Neural cell (in vitro differentiated cells): ENCODE data around the gene PANK4. TPM values are rescaled to one million over a fixed set of nuclear protein-coding genes. Genes with fewer than 3 reads are reported as not detected.

ENCODE experiments used
- H2AFZ ChIP-seq: fragments of 200-600, 300-800 bp; sonication (generic), shearing (Covaris generic); 2 replicates; pipeline ENCODE4 v1.6.0; 2014; ENCODE audit warnings: low read depth, mild to moderate bottlenecking, antibody characterized with exemption, low read length, moderate library complexity
- H3F3A ChIP-seq: fragments of 200-600 bp; shearing (Covaris generic); 2 replicates; pipeline ENCODE4 v1.6.1; 2016; ENCODE audit warnings: mild to moderate bottlenecking, moderate library complexity, mixed read lengths, antibody characterized with exemption, low read length; ENCODE audit not compliant: insufficient read depth, poor library complexity, severe bottlenecking
- H3K27ac ChIP-seq: fragments of 200-600, 300-800 bp; sonication (generic), shearing (Covaris generic); 2 replicates; pipeline ENCODE4 v1.5.1; 2014; ENCODE audit warnings: mild to moderate bottlenecking, low read length, moderate library complexity
- H3K27me3 ChIP-seq: fragments of 300-800, 200-600 bp; sonication (generic), shearing (Covaris generic); 2 replicates; pipeline ENCODE4 v1.6.0; 2014; ENCODE audit warnings: mild to moderate bottlenecking, low read depth, low read length, moderate library complexity; ENCODE audit not compliant: insufficient read depth
- H3K36me3 ChIP-seq: fragments of 300-800, 200-600 bp; sonication (generic), shearing (Covaris generic); 2 replicates; pipeline ENCODE4 v1.5.1; 2014; ENCODE audit warnings: mild to moderate bottlenecking, antibody characterized with exemption, low read length, moderate library complexity; ENCODE audit not compliant: insufficient read depth
- H3K4me2 ChIP-seq: fragments of 300-800, 200-600 bp; sonication (generic), shearing (Covaris generic); 2 replicates; pipeline ENCODE4 v1.6.0; 2014; ENCODE audit warnings: mild to moderate bottlenecking, low read length
- H3K4me3 ChIP-seq: fragments of 300-800, 200-600 bp; sonication (generic), shearing (Covaris generic); 2 replicates; pipeline ENCODE4 v1.5.1; 2014; ENCODE audit warnings: mild to moderate bottlenecking, low read length, moderate library complexity
- H3K79me2 ChIP-seq: fragments of 200-600 bp; shearing (Covaris generic); replicated peaks from 2 replicates; pipeline ENCODE4 v1.6.0; 2014; ENCODE audit warnings: mild to moderate bottlenecking, low read length, moderate library complexity; ENCODE audit not compliant: insufficient read depth
- H3K9ac ChIP-seq: fragments of 300-800, 200-600 bp; sonication (generic), shearing (Covaris generic); 2 replicates; pipeline ENCODE4 v1.6.1; 2016; ENCODE audit warnings: mild to moderate bottlenecking, low read length, mixed read lengths
- H3K9me2 ChIP-seq: fragments of 200-600 bp; shearing (Covaris generic); 2 replicates; pipeline ENCODE4 v1.6.1; 2016; ENCODE audit warnings: mild to moderate bottlenecking, low read length, mixed read lengths; ENCODE audit not compliant: insufficient read depth
- H3K9me3 ChIP-seq: fragments of 200-600, 300-800 bp; sonication (generic), shearing (Covaris generic); 2 replicates; pipeline ENCODE4 v1.6.1; 2016; ENCODE audit warnings: mild to moderate bottlenecking, mixed run types, low read length, moderate library complexity, mixed read lengths
- H4K20me1 ChIP-seq: fragments of 200-600 bp; shearing (Covaris generic); 2 replicates; pipeline ENCODE4 v1.6.1; 2016; ENCODE audit warnings: mild to moderate bottlenecking, mixed run types; ENCODE audit not compliant: insufficient read depth
- EP300 ChIP-seq: fragments of 450-650 bp; conservative IDR thresholded peaks from 2 replicates; pipeline ENCODE4 v1.6.1; 2014; ENCODE audit warnings: antibody characterized with exemption, mild to moderate bottlenecking, moderate library complexity; ENCODE audit not compliant: poor library complexity, severe bottlenecking
- MXI1 ChIP-seq: fragments of 450-650 bp; conservative IDR thresholded peaks from 2 replicates; pipeline ENCODE4 v1.6.1; 2014; ENCODE audit warnings: antibody characterized with exemption, mild to moderate bottlenecking; ENCODE audit not compliant: poor library complexity, severe bottlenecking
- POLR2AphosphoS5 ChIP-seq: IDR thresholded peaks from 2 replicates; pipeline ENCODE4 v1.6.1; 2012
- RAD21 ChIP-seq: fragments of 450-650 bp; conservative IDR thresholded peaks from 2 replicates; pipeline ENCODE4 v1.6.1; 2014; ENCODE audit warnings: antibody characterized with exemption, mild to moderate bottlenecking, moderate library complexity
- SMC3 ChIP-seq: fragments of 450-650 bp; conservative IDR thresholded peaks from 2 replicates; pipeline ENCODE4 v1.6.1; 2014; ENCODE audit warnings: antibody characterized with exemption, mild to moderate bottlenecking, moderate library complexity; ENCODE audit not compliant: poor library complexity
- TAF1 ChIP-seq: IDR thresholded peaks from 2 replicates; pipeline ENCODE4 v1.6.1; 2012; ENCODE audit warnings: low read depth
- polyA plus RNA-seq: library from polyadenylated mRNA; depleted of rRNA; stranded (reverse); fragments of >200 nt; gene quantifications from 2 replicates; pipeline ENCODE4 v1.2.3, GENCODE V29; 2014
- TF ChIP-seq, protein P1 (sequence below): IDR thresholded peaks from 2 replicates; pipeline ENCODE4 v1.6.1; 2012; ENCODE audit warnings: borderline replicate concordance
- TF ChIP-seq, protein P2 (sequence below): fragments of 450-650 bp; IDR thresholded peaks from 2 replicates; pipeline ENCODE4 v1.5.1; 2014; ENCODE audit warnings: antibody characterized with exemption, mild to moderate bottlenecking, moderate library complexity; ENCODE audit not compliant: poor library complexity, severe bottlenecking

PANK4 gene
- polyA plus RNA-seq, 1 donor from 2014 or later = 37.9 TPM

DNA sequence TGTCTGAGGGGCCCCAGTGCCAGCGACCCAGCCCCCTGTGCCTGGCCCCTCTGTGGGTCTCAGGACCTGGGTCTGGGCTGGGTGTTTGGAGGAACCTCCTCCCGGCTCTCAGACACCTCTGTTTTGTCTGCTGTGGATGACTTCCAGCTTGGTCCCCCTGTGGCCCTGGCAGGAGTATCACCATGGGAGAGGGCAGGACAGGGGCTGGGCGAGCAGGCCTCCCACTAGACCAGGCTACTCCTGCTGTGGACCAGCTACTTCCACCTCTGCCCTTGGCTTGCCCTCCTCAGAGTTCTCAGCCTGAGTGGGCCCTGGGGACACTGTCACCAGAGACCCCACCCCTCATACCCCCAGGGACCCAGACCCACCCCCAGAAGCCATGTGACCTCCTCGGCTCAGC, 28.5 kb downstream of the PANK4 start:
- Histone ChIP-seq H3K27ac (no peak overlapping the region), H4K20me1 (no peaks in the 10 kb centered on the region), H3K9ac (no peak overlapping the region), H3K4me3 (no peak overlapping the region), H2AFZ (no peak overlapping the region), H3K4me2 (no peak overlapping the region), H3K9me2 (no peaks in the 10 kb centered on the region), H3F3A (no peaks in the 10 kb centered on the region), H3K79me2 (no peaks in the 10 kb centered on the region), H3K9me3 (no peaks in the 10 kb centered on the region), H3K36me3 (no peaks in the 10 kb centered on the region), H3K27me3 (no peaks in the 10 kb centered on the region)
- TF ChIP-seq TAF1 = no peak
- TF ChIP-seq, protein P1, sequence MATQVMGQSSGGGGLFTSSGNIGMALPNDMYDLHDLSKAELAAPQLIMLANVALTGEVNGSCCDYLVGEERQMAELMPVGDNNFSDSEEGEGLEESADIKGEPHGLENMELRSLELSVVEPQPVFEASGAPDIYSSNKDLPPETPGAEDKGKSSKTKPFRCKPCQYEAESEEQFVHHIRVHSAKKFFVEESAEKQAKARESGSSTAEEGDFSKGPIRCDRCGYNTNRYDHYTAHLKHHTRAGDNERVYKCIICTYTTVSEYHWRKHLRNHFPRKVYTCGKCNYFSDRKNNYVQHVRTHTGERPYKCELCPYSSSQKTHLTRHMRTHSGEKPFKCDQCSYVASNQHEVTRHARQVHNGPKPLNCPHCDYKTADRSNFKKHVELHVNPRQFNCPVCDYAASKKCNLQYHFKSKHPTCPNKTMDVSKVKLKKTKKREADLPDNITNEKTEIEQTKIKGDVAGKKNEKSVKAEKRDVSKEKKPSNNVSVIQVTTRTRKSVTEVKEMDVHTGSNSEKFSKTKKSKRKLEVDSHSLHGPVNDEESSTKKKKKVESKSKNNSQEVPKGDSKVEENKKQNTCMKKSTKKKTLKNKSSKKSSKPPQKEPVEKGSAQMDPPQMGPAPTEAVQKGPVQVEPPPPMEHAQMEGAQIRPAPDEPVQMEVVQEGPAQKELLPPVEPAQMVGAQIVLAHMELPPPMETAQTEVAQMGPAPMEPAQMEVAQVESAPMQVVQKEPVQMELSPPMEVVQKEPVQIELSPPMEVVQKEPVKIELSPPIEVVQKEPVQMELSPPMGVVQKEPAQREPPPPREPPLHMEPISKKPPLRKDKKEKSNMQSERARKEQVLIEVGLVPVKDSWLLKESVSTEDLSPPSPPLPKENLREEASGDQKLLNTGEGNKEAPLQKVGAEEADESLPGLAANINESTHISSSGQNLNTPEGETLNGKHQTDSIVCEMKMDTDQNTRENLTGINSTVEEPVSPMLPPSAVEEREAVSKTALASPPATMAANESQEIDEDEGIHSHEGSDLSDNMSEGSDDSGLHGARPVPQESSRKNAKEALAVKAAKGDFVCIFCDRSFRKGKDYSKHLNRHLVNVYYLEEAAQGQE = no peak
- no peak for TF ChIP-seq SMC3

DNA sequence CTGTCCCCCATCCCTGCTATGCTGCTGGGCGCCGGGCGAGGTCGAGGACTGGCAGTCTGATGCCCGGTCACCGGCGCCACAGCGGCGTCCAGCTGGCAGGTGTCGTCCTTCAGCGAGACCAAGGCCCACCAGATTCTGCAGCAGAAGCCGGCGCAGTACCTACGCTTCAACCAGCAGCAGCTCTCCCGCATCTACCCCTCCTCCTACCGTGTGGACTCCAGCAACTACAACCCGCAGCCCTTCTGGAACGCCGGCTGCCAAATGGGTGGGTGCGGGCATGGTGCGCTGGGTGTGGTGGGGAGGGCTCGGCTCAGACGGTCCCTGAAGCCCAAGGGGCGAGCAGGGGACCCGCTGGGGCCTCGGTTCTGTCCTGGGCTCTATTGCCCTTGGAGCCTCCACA, 29.6 kb downstream of the PANK4 start:
- no peaks in the 10 kb centered on the region for H3F3A ChIP-seq
- H3K27me3 ChIP-seq = no peaks in the 10 kb centered on the region
- no peaks in the 10 kb centered on the region for H3K9me3 ChIP-seq
- no peaks in the 10 kb centered on the region for H3K79me2 ChIP-seq
- H2AFZ ChIP-seq = no peak overlapping the region
- no peak overlapping the region for H3K27ac ChIP-seq
- H4K20me1 ChIP-seq = no peaks in the 10 kb centered on the region
- TF ChIP-seq MXI1 = no peak
- no peak for TF ChIP-seq SMC3
- TF ChIP-seq RAD21 = no peak
- TF ChIP-seq, protein P2, sequence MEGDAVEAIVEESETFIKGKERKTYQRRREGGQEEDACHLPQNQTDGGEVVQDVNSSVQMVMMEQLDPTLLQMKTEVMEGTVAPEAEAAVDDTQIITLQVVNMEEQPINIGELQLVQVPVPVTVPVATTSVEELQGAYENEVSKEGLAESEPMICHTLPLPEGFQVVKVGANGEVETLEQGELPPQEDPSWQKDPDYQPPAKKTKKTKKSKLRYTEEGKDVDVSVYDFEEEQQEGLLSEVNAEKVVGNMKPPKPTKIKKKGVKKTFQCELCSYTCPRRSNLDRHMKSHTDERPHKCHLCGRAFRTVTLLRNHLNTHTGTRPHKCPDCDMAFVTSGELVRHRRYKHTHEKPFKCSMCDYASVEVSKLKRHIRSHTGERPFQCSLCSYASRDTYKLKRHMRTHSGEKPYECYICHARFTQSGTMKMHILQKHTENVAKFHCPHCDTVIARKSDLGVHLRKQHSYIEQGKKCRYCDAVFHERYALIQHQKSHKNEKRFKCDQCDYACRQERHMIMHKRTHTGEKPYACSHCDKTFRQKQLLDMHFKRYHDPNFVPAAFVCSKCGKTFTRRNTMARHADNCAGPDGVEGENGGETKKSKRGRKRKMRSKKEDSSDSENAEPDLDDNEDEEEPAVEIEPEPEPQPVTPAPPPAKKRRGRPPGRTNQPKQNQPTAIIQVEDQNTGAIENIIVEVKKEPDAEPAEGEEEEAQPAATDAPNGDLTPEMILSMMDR = no peak
- no peak for TF ChIP-seq TAF1
- no peak overlapping the region for H3K9ac ChIP-seq
- H3K4me3 ChIP-seq = no peak overlapping the region
- H3K4me2 ChIP-seq = no peak overlapping the region
- no peaks in the 10 kb centered on the region for H3K36me3 ChIP-seq
- H3K9me2 ChIP-seq = no peaks in the 10 kb centered on the region

DNA sequence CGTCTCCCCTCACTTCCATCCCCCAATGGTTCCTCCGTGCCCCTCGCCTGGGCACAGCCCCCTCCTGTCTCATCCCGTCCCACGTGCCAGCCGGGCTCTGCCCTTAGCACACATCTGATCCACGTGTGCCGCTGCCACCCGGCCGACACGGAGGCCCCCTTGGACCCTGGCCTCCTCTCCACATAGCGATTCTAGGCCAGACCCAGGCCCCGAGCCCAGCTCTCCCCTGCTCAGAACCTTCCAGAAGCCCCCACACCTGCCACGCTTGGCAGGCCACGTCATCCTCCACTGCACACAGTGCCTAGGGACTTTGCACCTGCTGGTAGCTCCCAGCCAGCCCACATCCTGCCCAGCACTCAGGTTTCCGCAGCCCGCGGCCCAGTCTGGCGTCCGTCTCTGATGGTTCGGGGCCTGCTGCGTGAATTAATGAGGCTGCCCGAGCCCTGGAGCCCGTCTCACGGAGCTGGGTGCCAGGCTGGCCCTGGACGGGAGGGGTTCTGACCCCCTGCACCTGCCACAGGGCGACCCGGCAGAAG, 30.2 kb downstream of the PANK4 start:
- Histone ChIP-seq H3K4me2 (no peak overlapping the region), H3K9me3 (no peaks in the 10 kb centered on the region), H3K27ac (no peak overlapping the region), H3K9ac (no peak overlapping the region), H4K20me1 (no peaks in the 10 kb centered on the region), H2AFZ (no peak overlapping the region), H3K4me3 (no peak overlapping the region), H3K27me3 (no peaks in the 10 kb centered on the region), H3K9me2 (no peaks in the 10 kb centered on the region), H3K79me2 (no peaks in the 10 kb centered on the region), H3F3A (no peaks in the 10 kb centered on the region), H3K36me3 (no peaks in the 10 kb centered on the region)
- TF ChIP-seq MXI1 = no peak
- TF ChIP-seq RAD21 = no peak
- TF ChIP-seq, protein P2 = no peak
- TF ChIP-seq, protein P1 = no peak
- no peak for TF ChIP-seq EP300
- TF ChIP-seq POLR2AphosphoS5 = no peak
- TF ChIP-seq TAF1 = no peak
- no peak for TF ChIP-seq SMC3
